ENCODE data around the gene DTNBP1.

The DTNBP1 gene

GRCh38 chr6:15513801-15514711 is 148.8 kb downstream of the DTNBP1 start:
- no peak for DNase-seq (ENCODE audit: low spot score)

- DNase-seq (ENCODE audit: low spot score) = no peak
These were observed 149.6 kb downstream of the DTNBP1 start for GRCh38 chr6:15513131-15513771.

DNA sequence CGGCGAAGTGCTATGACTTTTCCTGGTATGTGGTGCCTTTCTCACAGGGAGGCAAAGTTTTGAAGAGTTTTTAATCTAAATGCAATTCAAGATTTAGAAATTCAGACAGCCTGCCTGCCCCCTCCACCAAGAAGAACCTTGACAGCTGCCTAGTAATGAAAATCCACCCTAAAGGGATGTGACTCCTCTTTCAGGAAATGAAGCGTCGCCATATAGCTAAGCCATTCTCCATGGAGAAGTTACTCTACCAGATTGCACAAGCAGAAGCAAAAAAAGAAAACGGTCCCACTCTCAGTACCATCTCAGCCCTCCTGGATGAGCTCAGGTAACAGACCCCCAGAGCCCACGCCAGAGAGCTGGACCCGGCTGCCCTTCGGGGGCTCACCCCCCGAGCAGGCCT is 150.1 kb downstream of the DTNBP1 start:
- DNase-seq (ENCODE audit: low spot score) = no peak

DNA sequence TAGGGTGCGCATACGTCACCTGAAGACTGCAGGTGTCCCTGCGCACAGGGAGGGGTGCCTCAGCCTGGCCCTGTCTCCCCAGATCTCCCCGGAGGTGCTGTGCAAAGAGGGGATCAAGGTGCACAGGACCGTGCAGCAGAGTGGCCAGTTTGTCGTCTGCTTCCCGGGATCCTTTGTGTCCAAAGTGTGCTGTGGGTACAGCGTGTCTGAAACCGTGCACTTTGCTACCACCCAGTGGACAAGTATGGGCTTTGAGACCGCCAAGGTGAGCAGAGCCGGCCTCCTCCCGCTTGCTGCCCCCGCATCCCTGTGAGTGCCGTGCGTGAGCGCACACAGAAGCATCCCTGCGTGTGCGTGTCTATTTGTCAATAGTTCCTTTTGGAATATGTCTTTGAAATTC is 150.7 kb downstream of the DTNBP1 start:
- no peak for DNase-seq (ENCODE audit: low spot score)

- no peak for DNase-seq (ENCODE audit: low spot score)
These were observed 151.3 kb downstream of the DTNBP1 start for GRCh38 chr6:15511248-15512125.

DNA sequence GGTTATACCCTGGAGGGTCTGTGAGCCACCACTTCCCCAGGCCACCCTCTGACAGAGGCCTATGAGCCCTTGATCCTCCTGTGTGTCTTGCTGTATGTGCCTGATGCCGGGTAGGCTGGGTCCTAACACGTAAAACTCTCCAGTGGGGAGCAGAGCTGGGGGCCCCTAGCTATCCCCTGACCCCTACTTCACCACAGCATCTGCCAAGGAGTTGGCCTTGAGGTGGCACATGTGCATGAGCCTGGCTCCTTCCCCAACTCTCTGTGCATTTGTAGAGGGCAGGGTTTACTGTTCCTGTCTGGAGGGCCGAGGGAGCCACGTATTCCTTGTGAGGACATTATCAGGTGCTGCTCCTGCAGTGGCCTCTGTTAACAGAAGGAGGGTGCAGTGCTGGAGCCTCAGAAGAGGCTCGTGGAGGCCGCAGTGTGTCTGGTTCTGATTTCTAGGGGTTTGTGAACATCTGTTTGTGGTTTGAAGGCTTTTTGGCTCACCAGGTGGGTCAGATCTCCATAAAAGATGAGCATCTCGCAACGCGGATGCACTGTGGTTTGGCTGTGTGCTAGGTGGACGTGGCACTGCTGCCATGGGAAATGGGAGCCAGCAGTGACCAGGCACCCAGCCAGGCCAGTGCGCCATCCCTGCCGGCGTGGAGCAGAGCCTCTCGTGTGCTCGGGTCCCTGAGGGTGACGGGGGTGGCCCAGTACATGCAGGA is 152.1 kb downstream of the DTNBP1 start:
- DNase-seq (ENCODE audit: low spot score) = no peak

- no peak for DNase-seq (ENCODE audit: low spot score)
These were observed 152.7 kb downstream of the DTNBP1 start for GRCh38 chr6:15510121-15510520.

DNA sequence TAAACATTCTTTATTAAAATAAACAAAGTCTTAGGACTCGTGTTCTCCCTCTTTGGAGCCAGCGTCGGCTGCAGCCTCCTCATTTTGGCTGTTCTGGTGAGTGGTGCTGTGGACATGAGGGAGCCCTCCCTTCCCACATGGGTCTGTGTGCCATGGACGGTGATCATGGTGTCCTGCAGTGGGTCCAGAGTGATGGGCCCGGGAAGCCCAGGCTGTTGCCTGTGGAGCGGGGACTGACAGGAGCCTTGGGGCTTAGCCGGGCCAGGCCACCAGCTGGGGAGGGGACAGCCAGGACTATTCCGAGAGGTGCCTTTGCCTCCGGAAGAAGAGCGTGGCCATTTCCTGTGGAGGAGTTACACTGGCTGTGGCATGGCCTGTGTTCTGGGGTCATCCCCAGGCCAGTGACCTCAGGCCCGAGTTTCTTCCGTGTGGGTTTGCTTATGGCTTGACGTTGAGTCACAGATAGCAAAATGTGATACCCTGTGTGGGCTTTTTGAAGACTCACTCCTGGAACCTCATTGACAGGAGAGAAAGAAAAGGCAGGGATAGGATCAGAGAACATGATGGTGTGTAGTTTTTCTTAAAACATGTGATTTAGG is 153.4 kb downstream of the DTNBP1 start:
- DNase-seq (ENCODE audit: low spot score) = no peak

GRCh38 chr6:15508931-15509330 is 153.9 kb downstream of the DTNBP1 start:
- no peak for DNase-seq (ENCODE audit: low spot score)

GRCh38 chr6:15508441-15508871 is 154.4 kb downstream of the DTNBP1 start:
- no peak for DNase-seq (ENCODE audit: low spot score)

DNA sequence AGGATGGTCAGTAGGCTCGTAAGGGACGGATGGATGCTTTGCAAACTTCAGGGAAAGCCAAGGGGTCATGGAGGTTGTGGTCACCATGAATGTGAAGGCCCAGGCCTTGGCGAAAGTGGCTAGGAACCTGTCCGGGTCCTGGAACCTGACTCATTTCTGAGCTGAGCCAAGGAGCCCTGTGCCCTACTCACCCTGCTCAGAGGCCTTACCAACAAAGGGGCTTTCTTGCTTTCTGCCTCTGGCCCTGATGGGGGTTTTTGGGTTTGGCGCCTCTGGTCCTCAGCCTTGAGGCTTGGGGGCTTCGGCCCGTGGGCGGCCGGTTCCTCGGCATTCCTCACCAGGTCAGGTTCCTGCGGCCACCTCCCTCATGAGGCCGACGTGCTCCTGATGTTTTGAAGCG is 155.1 kb downstream of the DTNBP1 start:
- no peak for DNase-seq (ENCODE audit: low spot score)

DNA sequence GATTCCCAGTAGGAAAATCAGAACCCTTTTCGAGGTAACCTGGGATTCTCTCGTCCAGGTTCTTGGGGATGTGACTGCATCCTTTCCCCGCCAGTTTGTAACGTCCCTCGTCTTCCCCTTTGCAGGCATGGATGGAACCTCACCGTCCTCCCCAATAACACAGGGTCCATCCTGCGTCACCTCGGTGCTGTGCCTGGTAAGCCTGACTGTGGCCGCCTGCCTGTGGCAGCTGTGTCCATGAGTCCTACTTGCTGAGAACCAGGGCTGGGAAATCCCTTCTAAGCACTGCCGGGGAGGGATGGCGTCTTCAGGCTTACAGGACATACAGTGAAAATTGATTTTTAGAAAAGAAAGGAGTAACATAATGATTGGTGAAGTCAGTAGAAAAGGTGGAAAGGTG is 155.6 kb downstream of the DTNBP1 start:
- no peak for DNase-seq (ENCODE audit: low spot score)

DNA sequence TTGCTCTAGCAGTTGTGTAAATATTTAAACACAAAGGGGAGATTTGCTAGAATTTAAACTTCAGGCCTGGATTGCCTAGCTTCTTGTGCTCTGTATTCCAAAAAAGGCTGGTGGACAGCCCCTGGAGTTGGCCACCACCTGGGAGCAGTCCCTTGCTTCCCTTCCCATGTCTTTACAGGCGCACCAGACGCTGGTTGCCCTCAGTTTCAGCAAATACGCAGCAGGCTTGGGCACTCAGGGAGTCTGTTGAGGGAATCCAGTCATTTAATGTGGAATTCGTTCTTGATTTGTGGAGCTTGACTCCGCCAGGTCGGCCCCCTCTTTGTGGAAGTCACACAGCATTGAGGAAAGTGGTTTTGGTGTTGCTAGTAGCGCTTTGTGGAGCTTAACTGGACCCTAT is 156.8 kb downstream of the DTNBP1 start:
- peak; percentile 46 for DNase-seq (ENCODE audit: low spot score)

GRCh38 chr6:15505463-15505918 is 157.3 kb downstream of the DTNBP1 start:
- peak; percentile 65 for DNase-seq (ENCODE audit: low spot score)

- peak; percentile 79 for DNase-seq (ENCODE audit: low spot score)
These were observed 158.1 kb downstream of the DTNBP1 start for GRCh38 chr6:15504581-15505350.

GRCh38 chr6:15504040-15504495 is 158.8 kb downstream of the DTNBP1 start:
- DNase-seq (ENCODE audit: low spot score) = peak; percentile 69

GRCh38 chr6:15503346-15503680 is 159.5 kb downstream of the DTNBP1 start:
- DNase-seq (ENCODE audit: low spot score) = peak; percentile 31

- DNase-seq (ENCODE audit: low spot score) = no peak
These were observed 160.1 kb downstream of the DTNBP1 start for GRCh38 chr6:15502446-15503345.

DNA sequence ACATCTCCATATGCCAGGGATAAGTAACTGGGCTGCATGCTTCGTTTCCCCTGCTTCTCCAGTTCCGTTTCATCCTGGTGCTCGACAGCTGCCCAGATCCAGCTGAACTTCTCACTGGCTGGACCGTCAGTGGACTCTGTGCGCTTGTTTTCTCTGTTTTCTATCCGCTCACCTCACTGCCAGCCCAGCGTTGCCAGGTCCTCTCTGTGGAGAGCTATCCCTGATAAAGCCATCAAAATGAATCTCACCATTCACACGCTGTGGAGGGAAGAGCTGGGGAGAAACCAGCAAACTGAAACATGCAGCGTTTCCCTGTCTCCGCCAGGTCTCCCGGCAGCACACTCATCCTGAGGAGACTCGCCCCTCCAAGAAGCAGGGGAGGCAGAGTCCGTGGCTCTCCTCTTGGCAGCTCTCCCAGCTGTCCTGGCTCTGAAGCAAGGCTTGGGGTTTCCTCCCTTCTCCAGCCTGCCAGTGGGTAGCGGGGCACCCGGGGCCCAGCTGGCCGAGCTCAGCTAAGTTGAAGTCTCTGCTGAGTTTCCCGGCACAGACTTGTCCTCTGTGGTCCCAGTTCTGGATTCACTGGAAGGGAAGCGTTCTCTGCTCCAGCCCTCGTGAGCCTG is 160.9 kb downstream of the DTNBP1 start:
- DNase-seq (ENCODE audit: low spot score) = peak; percentile 73

Data from left forelimb (tissue), 1 donor.